Right lobe of liver (tissue), 4 donors: ENCODE measurements around the gene PTPN4.

Source experiments
- CTCF ChIP-seq, 4 donors: fragments of 200-600 bp in 3 of 4; fragments of 450-650 bp in 1 of 4; IDR thresholded peaks; one replicate each; pipeline versions ENCODE4 v1.5.1 to v1.8.0; 2016 to 2022; ENCODE audit warnings: antibody characterized with exemption in 4 of 4, mild to moderate bottlenecking in 2 of 4
- POLR2A ChIP-seq: fragments of 450-650 bp; IDR thresholded peaks from one replicate; pipeline ENCODE4 v1.6.1; 2017; ENCODE audit warnings: antibody characterized with exemption, mild to moderate bottlenecking
- donor health status: DM: no; HTN: no; CAD: no.
- donor health status: DM: no; HTN: no; CAD: no.
- donor health status: DM: no; HTN: yes; CAD: no.

GRCh38 chr2:119741001-119741400 is 18.7 kb upstream of the PTPN4 start:
- no peak for TF ChIP-seq CTCF (IDR thresholded peaks at IDR 0.05)
- TF ChIP-seq POLR2A, result no peak
